NCI-H2171 (cell line): ENCODE measurements around the gene NFASC.
A peak's percentile ranks its signal among the peaks of the same experiment; 100 is the strongest.

Experiments used
- DNase-seq: peaks from one replicate; lab custom pipeline; 2025; lab: John Stamatoyannopoulos, UW

NFASC gene

DNA sequence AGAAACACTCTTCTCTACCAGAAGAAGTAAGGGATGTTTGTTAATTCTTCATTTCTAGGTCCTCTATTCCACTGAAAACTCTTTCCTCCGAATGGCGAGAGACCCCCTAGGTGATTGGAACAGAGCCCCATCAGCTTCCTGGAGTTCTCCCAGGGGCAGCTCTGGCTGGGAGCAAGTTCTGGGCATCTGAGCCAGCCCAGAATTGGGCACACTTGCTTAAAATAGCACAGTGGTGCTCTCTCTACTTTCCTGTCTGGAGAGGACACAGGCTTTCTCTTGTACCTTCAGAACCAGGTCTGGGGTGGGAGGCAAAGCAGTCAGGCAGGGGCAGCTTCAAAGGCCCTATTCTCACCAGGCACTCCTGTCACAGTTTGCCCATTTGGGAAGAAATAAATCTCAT lies 89.2 kb downstream of the NFASC start:
- DNase-seq = no peak

GRCh38 chr1:204960306-204961125 lies 89.9 kb downstream of the NFASC start:
- DNase-seq = no peak

- DNase-seq = peak; percentile 50
Measured at GRCh38 chr1:204961765-204962419, 91.2 kb downstream of the NFASC start.

DNA sequence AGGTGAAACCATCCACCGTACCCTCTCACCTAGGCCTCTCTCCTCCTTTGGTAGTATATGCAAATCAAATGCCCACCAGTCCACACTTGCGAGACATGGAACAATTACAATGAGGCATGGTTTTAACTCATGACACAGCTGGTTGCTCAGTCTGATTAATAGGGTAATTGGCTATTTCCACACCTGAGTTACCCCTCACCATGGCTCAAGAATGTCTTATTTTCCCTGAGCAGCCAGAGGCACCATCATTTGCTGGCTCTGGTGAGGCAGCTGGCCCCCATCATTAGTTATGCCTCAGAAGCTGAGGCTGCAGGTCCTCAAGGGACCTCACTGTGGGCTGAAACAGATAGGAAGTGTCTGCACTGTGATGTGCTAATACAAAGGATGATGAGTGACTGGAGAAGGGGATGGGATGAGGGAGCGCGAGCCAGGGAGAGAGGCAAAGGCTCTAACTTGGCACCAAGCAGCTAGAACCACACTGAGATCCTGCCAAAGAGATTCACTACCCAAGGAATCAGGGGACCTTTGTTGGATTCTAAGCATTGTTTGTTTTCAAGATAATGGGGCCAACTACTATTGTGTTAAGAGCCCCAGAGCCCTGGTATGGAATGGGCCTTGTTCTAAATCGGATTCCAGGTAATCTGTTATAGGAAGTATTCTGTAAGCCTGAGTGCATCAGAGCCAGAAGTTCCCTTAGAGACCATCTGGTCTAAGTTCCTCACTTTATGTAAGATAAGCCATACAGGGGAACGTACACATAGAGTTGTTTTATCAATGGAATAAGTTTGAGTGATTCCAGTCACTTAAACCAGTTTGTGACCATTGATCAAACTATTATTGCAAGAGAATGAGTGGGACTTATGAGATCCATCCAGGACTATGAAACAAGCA lies 92.3 kb downstream of the NFASC start:
- DNase-seq = peak; percentile 44

- no peak for DNase-seq
Measured at GRCh38 chr1:204967451-204967850, 96.8 kb downstream of the NFASC start.

- DNase-seq = no peak
Measured at GRCh38 chr1:204968135-204968534, 97.5 kb downstream of the NFASC start.

GRCh38 chr1:204968951-204969350 lies 98.3 kb downstream of the NFASC start:
- DNase-seq = no peak

GRCh38 chr1:204970937-204971336 lies 100.3 kb downstream of the NFASC start:
- no peak for DNase-seq

DNA sequence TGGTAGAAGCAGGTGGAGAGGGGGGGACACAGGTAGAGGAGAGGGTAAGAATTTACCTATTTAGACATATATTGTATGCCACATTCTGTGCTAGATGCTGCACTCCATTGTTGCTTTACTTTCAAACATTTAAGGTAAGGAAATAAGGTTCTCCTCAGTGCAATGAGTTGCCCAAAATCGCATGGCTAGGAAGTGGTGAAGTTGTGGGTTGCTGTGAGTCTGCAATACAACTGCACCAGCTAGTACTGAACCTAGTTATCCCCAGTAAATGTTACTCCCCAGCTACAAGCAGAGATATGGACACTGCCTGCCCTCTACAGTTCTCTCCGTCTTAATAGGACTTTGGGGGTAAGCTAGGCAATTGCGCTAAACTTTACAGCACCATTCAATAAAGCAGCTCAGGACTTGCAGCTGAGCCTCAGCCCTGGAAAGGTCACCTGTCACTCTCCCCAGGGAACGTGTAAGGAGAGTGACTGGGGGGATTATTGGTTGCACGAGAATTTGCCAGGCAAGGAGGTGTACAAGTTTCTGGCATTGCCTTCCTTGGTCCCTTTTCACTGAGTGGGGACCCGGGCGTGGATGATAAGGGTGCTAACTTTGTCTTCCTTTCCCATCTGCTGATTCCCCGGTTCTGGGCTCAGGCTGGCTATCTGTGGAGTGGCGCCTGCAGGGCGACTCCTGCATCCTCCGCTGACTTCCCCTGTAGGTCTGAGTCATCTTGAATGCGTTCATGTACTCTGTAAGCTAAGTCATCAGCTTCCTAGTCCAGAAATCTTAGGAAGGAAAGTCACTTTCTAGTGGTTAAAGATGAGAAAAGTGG lies 101.1 kb downstream of the NFASC start:
- DNase-seq = no peak

DNA sequence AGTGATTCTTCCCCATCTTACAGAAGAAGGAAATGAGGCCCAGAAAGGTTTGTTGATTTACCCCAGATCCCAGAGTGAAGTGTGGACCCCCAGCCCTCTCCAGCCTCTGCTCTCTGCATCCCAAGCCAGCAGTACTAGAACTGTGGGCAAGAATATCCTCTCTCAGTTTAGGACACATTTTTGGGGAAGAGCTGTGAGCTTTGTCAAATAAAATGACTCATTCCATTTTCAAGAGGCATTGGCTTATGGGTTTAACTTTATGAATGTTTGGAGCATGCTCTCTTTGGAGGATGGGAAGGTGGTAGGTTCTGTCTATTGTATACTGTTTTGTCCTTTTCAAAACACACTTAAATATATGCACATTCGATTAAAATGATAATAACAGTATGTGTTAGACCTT lies 101.8 kb downstream of the NFASC start:
- DNase-seq = no peak

GRCh38 chr1:204973449-204973848 lies 102.8 kb downstream of the NFASC start:
- DNase-seq = no peak

DNA sequence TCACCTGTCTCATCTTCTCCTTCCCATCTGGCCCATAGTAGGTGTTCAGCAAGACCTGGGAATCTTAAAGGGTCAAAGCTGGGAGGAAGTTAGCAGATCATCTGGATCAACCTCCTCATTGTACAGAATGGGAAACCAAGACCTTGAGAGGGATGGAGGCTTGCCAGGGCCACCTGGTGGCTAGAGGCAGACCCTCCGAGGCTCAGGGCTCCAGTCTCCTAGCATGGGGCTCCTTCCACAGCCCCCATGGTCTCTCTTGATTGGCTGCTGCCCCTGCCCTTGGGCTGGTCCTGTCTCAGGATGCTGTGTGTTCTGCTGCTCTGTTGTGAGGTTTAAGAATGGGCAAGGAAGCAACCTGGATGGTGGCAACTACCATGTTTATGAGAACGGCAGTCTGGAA lies 103.7 kb downstream of the NFASC start:
- DNase-seq = no peak

DNA sequence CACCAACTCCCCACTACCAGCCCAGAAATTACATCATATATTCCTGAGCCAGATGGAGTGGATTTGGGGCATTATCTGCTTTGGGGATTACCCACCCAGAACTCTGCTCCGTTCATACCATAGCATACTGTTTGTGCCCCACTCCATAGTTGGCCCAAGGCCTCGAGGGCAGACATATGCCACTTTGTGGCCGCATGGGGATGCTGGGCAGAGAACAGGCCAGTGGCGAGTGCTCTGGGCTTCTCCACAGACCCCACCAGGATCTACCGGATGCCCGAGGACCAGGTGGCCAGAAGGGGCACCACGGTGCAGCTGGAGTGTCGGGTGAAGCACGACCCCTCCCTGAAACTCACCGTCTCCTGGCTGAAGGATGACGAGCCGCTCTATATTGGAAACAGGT lies 104.4 kb downstream of the NFASC start:
- no peak for DNase-seq

- peak; percentile 32 for DNase-seq
Measured at GRCh38 chr1:204975568-204976235, 105.0 kb downstream of the NFASC start.

DNA sequence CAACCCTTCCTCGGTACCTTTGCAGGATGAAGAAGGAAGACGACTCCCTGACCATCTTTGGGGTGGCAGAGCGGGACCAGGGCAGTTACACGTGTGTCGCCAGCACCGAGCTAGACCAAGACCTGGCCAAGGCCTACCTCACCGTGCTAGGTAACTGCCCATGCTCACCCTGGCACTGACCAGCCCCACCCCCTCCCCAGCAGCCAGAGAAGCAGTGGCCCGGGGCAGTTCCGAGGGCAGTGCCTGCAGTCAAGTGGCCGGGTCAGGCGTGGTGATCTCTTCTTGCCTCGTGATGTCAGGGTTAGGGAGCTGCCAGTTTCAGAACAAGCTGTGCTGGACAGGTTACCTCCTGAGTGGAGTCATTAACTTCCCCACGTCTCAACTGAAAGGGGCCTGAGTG lies 106.0 kb downstream of the NFASC start:
- no peak for DNase-seq

- DNase-seq = no peak
Measured at GRCh38 chr1:204977318-204977717, 106.7 kb downstream of the NFASC start.

DNA sequence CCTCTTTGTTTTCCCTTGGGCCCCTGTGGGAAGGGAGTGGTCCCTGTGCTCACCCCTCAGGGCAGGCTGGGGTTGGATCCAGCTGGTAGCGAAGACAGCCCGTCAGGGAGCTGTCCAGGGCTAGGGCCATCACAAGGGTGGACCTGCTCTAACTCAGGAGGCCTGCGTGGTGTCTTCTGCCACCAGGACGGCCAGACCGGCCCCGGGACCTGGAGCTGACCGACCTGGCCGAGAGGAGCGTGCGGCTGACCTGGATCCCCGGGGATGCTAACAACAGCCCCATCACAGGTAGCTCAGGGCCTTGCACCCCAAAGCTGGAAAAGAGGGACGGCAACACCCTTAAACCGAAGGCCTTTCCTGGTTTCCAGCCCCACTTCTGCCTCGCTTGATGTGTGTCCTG lies 108.1 kb downstream of the NFASC start:
- DNase-seq = no peak

DNA sequence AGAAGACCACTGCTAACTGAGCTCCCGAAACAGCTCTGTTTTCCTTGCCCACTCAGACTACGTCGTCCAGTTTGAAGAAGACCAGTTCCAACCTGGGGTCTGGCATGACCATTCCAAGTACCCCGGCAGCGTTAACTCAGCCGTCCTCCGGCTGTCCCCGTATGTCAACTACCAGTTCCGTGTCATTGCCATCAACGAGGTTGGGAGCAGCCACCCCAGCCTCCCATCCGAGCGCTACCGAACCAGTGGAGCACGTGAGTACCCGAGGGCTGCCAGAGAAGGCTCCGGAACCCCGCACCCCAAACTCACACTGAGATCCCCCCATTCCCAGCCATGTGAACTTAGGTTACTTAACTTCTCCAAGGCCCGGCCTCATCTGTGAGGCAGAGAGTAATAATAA lies 108.6 kb downstream of the NFASC start:
- DNase-seq = no peak

DNA sequence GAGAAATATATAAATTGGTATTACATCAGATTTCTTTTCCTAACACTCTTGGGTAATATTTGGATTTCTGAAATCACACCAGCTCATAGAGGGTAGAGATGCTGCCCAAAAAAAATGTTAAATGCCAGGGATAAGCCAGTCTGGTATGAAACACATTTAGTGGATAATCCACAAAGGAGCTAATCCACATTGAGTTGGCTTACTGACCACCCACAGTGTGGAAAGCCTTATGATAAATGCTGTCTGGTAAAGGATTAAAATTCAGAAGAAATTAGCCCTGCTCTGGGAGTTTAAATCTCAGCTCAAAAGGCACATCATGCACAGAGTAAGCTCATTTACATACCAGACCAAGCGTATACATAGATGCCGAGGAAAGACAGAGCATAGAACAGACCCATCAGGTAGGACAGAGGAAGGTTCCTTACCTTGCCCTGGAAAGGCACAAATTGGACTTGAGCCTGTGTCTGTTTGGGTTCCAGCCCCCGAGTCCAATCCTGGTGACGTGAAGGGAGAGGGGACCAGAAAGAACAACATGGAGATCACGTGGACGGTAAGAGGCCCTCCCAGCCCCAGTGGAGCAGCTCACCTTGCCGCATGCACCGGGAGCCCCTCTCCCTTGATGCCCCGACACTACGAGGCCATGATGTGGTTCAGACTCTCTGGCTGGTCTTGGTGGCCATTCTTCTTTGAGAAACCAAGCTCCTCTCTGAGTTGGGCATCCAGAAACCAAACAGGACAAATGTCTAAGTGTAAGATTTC lies 109.4 kb downstream of the NFASC start:
- no peak for DNase-seq

DNA sequence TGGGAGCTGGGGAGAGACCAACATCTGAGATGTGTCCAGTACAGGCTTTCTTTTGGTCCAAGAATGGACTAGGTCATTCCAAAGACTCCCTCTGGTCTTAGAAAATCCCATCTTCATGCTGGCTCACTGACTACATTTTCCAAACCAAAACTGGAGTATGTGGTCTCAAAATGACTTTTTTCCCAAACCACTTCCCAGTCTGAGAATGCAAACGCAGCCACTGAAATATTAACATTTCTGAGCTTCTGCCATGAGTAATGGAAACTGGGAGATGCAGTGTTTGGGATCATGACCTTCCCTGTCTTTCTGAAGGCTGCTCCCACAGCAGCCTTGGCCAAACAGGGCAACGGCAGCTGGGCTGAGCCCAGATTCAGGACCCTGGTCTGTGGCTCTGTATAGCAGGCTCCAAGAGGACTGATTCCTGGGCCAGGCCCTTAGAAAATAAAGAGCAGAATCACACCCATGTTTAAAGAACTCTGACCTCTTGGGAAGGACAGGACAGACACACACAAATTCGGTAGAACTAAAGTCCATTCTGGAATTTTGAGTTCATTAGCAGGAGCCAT lies 110.3 kb downstream of the NFASC start:
- DNase-seq = no peak
